Psoas muscle (tissue), 8 donors: ENCODE measurements around the gene NXPH3. TPM values are rescaled to one million over a fixed set of nuclear protein-coding genes. Genes with fewer than 3 reads are reported as not detected.
"Not testable (repeated sequence)": the region's sequence is repeated elsewhere in the genome, so short reads cannot be mapped to it uniquely, and the experiment has no call there.

Experiments
- ATAC-seq, 4 donors: fragments of 200-7000 bp; cut with Tn5 transposase; one replicate each; pipeline ENCODE4 v1.9.1; 2020; ENCODE audit warnings: moderate library complexity in 3 of 4, mild to moderate bottlenecking in 2 of 4
- DNase-seq, 2 donors: peaks; one replicate each; pipeline ENCODE4 v3.0.0-alpha.2; 2020
- H3K27ac ChIP-seq: fragments of 200-600 bp; one replicate; pipeline ENCODE4 v1.8.0; 2022
- H3K27me3 ChIP-seq, 3 donors: fragments of 200-600 bp in 1 of 3; one replicate each; pipeline versions ENCODE4 v1.6.1 to v1.8.0; 2013 to 2022; ENCODE audit warnings: low read length in 2 of 3, mild to moderate bottlenecking in 2 of 3, moderate library complexity in 1 of 3; ENCODE audit not compliant: insufficient read depth in 3 of 3
- H3K36me3 ChIP-seq, 2 donors: fragments of 200-600 bp in 1 of 2; one replicate each; pipeline versions ENCODE4 v1.6.1 to v1.8.0; 2013 to 2022; ENCODE audit warnings: low read depth in 1 of 2, mild to moderate bottlenecking in 1 of 2, moderate library complexity in 1 of 2; ENCODE audit not compliant: insufficient read depth in 1 of 2
- H3K4me1 ChIP-seq: fragments of 200-600 bp; one replicate; pipeline ENCODE4 v1.8.0; 2022
- H3K4me3 ChIP-seq: fragments of 200-600 bp; one replicate; pipeline ENCODE4 v1.8.0; 2022; ENCODE audit warnings: mild to moderate bottlenecking
- H3K9me3 ChIP-seq: fragments of 200-600 bp; one replicate; pipeline ENCODE4 v1.8.0; 2022
- WGBS, 3 donors: extraction: QIAGEN DNeasy Blood & Tissue Kit; methylation state at CpG; one replicate each; pipeline versions ENCODE4 v1.1.6 to v1.1.7; 2013; 5-methylcytosine and 5-hydroxymethylcytosine counted together
- intact Hi-C, 2 donors: fragments of 100-400 bp; cut with DNase I; formaldehyde crosslinking; loops; one replicate each; pipeline versions ENCODE4 v1.11.0 to v1.14.2; 2022
- polyA plus RNA-seq, 3 donors: library from polyadenylated mRNA; stranded (reverse); fragments of 200-250 nt; gene quantifications; one replicate each; pipeline ENCODE4 v1.2.3, GENCODE V29; 2013
- total RNA-seq, 4 donors: library from RNA; stranded (reverse); fragmentation: NEBNext Ultra II Directional in 2 of 4; extraction: Animal tissue kit (Norgen Biotek cat#: 25700) in 2 of 4; gene quantifications; one replicate each; pipeline versions ENCODE4 v1.2.1 to v1.2.4, GENCODE V29; 2021 to 2023
- TF ChIP-seq, protein P1 (sequence below): fragments of 200-600 bp; IDR thresholded peaks from one replicate; pipeline ENCODE4 v1.8.0; 2022; ENCODE audit warnings: antibody characterized with exemption
- donor health status: healthy with polysubstance abuse.
- donor health status: DM: no; HTN: no; CAD: no; lungs with moderate emphysema.
- donor health status: Bipolar disorder and iron deficiency.
- donor health status: healthy.
- donor health status: DM: yes; HTN: yes; CAD: no.
- donor health status: DM: no; HTN: no; CAD: no.
- donor health status: DM: no; HTN: no; CAD: no.
- donor health status: DM: yes; HTN: yes; CAD: no.

Gene NXPH3
- total and polyA plus RNA-seq, 7 donors: 0.39 to 1.8 (median 0.55) TPM

DNA sequence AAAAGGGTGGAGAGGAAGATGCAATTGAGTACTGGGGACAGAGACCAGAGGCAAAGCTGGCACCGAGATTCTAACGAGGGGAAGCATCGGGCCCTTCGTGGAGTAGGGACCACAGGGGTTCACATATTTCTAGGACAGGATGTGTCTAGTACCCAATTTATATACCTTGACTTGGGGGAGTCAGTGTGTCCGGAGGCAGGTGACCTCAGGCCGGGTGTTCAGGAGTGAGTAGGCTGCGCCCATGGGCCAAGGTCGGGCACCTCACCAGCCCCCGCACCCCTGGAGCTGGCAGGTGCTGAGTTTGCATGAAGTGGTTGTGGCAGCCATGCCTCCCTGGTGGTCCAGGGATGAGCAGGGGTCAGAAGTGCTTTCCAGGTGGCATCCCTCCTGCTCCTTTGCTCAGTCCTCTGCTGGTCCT, 8.6 kb upstream of the NXPH3 start:
- Histone ChIP-seq H3K4me1 (peaks cover 25% of the 10 kb centered on the region), H3K27ac (peak overlapping the region; percentile 85), H3K9me3 (no peaks in the 10 kb centered on the region), H3K4me3 (no peak overlapping the region), H3K27me3 (no peaks in the 10 kb centered on the region), H3K36me3 (no peaks in the 10 kb centered on the region)
- 82 to 93% (median 90%) methylated on average over 9 of the region's 9 CpGs for WGBS, 3 donors
- ATAC-seq (no peak), DNase-seq (peak in 1 of 2 donors; percentile 48)
- TF ChIP-seq, protein P1, sequence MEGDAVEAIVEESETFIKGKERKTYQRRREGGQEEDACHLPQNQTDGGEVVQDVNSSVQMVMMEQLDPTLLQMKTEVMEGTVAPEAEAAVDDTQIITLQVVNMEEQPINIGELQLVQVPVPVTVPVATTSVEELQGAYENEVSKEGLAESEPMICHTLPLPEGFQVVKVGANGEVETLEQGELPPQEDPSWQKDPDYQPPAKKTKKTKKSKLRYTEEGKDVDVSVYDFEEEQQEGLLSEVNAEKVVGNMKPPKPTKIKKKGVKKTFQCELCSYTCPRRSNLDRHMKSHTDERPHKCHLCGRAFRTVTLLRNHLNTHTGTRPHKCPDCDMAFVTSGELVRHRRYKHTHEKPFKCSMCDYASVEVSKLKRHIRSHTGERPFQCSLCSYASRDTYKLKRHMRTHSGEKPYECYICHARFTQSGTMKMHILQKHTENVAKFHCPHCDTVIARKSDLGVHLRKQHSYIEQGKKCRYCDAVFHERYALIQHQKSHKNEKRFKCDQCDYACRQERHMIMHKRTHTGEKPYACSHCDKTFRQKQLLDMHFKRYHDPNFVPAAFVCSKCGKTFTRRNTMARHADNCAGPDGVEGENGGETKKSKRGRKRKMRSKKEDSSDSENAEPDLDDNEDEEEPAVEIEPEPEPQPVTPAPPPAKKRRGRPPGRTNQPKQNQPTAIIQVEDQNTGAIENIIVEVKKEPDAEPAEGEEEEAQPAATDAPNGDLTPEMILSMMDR: no peak
- intact Hi-C loops: loop anchor here (1.0 to 10.0 kb wide), 5 partner anchors 128 to 430 kb away; partner anchors contain the start of gene DLX3 (in 2 of the 2)

DNA sequence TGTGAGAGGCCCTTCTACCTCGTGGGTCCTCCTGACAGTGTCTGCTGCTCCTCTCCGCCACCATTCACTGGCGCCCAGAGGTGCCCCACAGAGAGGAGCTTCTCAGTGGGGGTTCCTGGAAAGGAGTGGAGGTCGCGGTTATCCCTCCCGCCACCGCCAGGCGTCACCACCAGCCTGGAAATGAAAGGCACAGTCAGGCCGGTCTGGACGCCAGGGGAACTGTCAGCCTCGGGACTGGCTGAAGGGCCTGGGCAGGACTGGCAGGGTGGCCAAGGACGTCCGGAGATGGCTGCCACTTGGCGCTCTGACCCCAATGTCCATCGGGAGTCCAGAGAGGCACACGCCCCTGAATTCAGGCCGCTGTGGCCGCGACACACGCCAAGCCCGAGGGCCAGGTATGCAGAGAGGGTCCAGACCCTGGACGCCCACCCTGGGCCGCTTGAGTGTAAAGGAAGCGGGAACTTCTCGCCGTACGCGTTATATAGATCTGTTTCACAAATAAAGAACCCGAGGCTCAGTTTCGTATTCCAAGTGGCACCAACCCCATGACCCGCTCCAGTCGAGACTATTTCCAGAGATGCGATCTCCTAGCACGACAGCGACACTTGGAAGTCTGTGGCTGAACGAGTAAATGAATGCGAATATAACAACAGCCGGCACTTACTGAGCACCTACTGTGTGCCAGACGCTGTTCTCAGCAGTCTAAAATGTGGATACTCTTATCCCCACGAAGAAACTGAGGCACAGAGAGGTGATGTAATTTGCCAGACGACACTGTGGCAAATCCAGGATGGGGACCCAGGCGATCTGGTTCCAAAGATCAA, 7.6 kb upstream of the NXPH3 start:
- no peaks in the 10 kb centered on the region for H3K9me3 ChIP-seq
- H3K27ac ChIP-seq: peak overlapping the region; percentile 85
- ATAC-seq (peak; percentile 73 to 84 (median 78)), DNase-seq (peak; percentile 92 to 96)
- H3K4me1 ChIP-seq: peaks cover 25% of the 10 kb centered on the region
- no peaks in the 10 kb centered on the region for H3K36me3 ChIP-seq
- H3K27me3 ChIP-seq: no peaks in the 10 kb centered on the region
- peak overlapping the region; percentile 73 for H3K4me3 ChIP-seq
- WGBS, 3 donors: 6 to 11% (median 8%) methylated on average over 42 of the region's 42 CpGs
- TF ChIP-seq, protein P1: peak; percentile 97
- intact Hi-C loops: loop anchor here (1.0 to 10.0 kb wide), 6 partner anchors 127 to 429 kb away; partner anchors contain the start of genes DLX3 (in 2 of the 2) and TAC4 (in 1 of the 2)

DNA sequence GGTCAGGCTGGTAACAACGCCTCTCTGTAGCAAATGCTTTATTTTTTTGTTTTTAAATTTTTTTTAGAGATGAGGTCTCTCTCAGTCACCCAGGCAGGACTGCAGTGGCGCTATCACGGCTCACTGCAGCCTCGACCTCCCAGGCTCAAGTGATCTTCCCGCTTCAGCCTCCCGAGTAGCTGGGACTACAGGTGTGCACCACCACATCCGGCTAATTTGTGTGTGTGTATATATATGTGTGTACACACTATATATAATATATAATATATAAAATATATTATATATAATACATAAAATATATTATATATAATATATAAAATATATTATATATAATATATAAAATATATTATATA, 7.0 kb upstream of the NXPH3 start:
- Histone ChIP-seq H3K27ac (peak overlapping the region; percentile 85), H3K4me3 (peak overlapping the region; percentile 73), H3K4me1 (peaks cover 25% of the 10 kb centered on the region)
- intact Hi-C loops: loop anchor here (1.0 to 10.0 kb wide), 4 partner anchors 206 to 429 kb away; partner anchors contain the start of genes DLX3 (in 2 of the 2) and TAC4 (in 1 of the 2)
- whole genome bisulfite sequencing, 3 donors: 77 to 86% (median 80%) methylated on average over 7 of the region's 7 CpGs
- H3K27me3 ChIP-seq, H3K9me3 ChIP-seq, H3K36me3 ChIP-seq, ATAC-seq: not testable (repeated sequence)
- peak in 1 of 2 donors; percentile 18 for DNase-seq

DNA sequence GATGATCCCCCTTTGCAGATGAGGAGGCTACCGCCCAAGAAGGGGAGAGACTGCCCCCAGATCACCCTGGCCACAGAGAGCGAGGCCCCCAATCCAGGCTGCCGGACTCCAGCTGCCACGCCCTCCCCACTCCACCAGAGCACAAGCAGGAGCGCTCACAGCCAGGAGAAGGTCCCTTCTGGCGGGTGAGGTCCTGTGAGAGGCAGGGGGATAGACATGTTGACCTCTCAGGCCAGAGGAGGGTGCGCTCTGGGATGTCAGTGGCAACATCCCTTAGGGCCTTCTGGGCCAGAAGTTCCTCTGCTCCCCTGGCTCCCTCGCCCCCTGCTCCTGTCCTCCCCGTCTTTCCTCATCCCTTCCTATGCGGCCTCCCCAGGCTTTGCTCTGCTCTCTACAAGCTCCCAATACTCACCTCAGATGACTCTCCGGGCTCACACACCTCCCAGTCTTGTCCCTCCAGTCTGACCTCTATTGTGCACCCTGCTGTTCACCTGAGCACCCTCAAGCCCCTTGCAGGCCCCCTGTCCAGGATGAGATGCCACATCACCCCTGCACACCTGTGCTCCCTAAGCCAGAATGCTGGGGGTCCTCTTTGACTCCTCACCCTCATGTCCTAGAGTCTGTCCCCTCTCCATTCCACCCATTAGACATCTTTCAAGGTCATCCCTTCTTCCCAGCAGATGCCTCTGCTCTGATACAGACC, 5.0 kb upstream of the NXPH3 start:
- Histone ChIP-seq H3K9me3 (no peaks in the 10 kb centered on the region), H3K4me1 (peaks cover 20% of the 10 kb centered on the region), H3K27ac (peak overlapping the region; percentile 58), H3K4me3 (no peak overlapping the region), H3K36me3 (no peaks in the 10 kb centered on the region), H3K27me3 (no peaks in the 10 kb centered on the region)
- TF ChIP-seq, protein P1: no peak
- intact Hi-C loops: loop anchor here in 1 of 2 donors (2.0 kb wide), 1 partner anchor 210 kb away; no protein-coding TSS in a partner anchor
- 56 to 68% (median 61%) methylated on average over 11 of the region's 11 CpGs for WGBS, 3 donors
- ATAC-seq (no peak), DNase-seq (peak in 1 of 2 donors; percentile 34)

DNA sequence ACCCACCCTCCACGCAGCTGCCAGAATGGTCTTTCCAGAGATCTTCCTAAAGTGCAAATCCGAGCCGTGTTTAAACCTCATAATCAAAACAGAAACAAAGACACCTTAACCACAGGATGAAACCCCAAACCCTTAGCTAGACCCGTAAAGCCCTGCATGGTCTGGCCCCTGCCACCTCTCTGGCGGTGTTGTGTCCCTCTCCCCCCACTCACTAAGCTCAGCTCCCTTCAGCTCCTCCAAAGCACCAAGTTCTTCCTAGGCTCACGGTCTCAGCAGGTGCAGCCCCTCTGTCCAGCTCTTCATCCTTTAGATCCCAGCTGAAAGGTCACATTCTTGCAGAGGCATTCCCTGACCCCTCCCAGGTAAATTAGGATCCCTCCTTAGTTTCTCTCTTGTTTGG, 4.4 kb upstream of the NXPH3 start:
- TF ChIP-seq, protein P1: no peak
- peak in 1 of 2 donors; percentile 13 for DNase-seq
- Histone ChIP-seq H3K27ac (no peak overlapping the region), H3K4me1 (peaks cover 16% of the 10 kb centered on the region), H3K36me3 (no peaks in the 10 kb centered on the region), H3K4me3 (no peak overlapping the region), H3K9me3 (no peaks in the 10 kb centered on the region), H3K27me3 (peaks cover 0 to 5% (median 0%) of the 10 kb centered on the region in 3 donors)
- 49 to 57% (median 54%) methylated on average over 6 of the region's 6 CpGs for WGBS, 3 donors
- intact Hi-C loops: loop anchor here in 1 of 2 donors (2.0 kb wide), 1 partner anchor 210 kb away; no protein-coding TSS in a partner anchor
- ATAC-seq: no peak
